NB4 (cell line): ENCODE results near the gene GALNT13.

ENCODE experiments used
- DNase-seq: peaks from one replicate; pipeline ENCODE4 v3.0.0; 2010; ENCODE audit warnings: low read depth
- H3K4me3 ChIP-seq: one replicate; pipeline ENCODE4 v1.5.1; 2011; ENCODE audit warnings: mild to moderate bottlenecking, low read depth, low read length, moderate library complexity
- CTCF ChIP-seq: IDR thresholded peaks from one replicate; pipeline ENCODE4 v1.5.1; 2012; ENCODE audit warnings: low read depth, low read length
- MAX ChIP-seq: IDR thresholded peaks from 2 replicates; pipeline ENCODE4 v1.6.1; 2011; ENCODE audit warnings: low read depth, low read length
- MYC ChIP-seq: IDR thresholded peaks from 2 replicates; pipeline ENCODE4 v1.6.1; 2011; ENCODE audit warnings: low read depth, low read length
- POLR2A ChIP-seq: IDR thresholded peaks from 2 replicates; pipeline ENCODE4 v1.6.1; 2011; ENCODE audit warnings: mild to moderate bottlenecking; ENCODE audit not compliant: insufficient read length; ENCODE audit errors: extremely low read depth

Gene GALNT13

GRCh38 chr2:154338352-154338967 is 466.7 kb downstream of the GALNT13 start:
- TF ChIP-seq MAX = no peak
- TF ChIP-seq MYC = no peak
- no peak for TF ChIP-seq CTCF
- no peak for TF ChIP-seq POLR2A
- no peak overlapping the region for H3K4me3 ChIP-seq
- DNase-seq = no peak

GRCh38 chr2:154343282-154343681 is 471.6 kb downstream of the GALNT13 start:
- TF ChIP-seq MYC = no peak
- no peak for TF ChIP-seq CTCF
- no peak for TF ChIP-seq MAX
- no peak for TF ChIP-seq POLR2A
- no peak overlapping the region for H3K4me3 ChIP-seq
- DNase-seq = no peak

- peak; percentile 1 for DNase-seq
- H3K4me3 ChIP-seq = no peak overlapping the region
- TF ChIP-seq MAX (no peak), POLR2A (no peak), CTCF (no peak), MYC (no peak)
Observed at GRCh38 chr2:154350911-154351310, 479.2 kb downstream of the GALNT13 start.

- TF ChIP-seq MYC (no peak), CTCF (no peak), POLR2A (no peak), MAX (no peak)
- H3K4me3 ChIP-seq = no peak overlapping the region
- DNase-seq = no peak
Observed at GRCh38 chr2:154361276-154361675, 489.6 kb downstream of the GALNT13 start.

- TF ChIP-seq MAX = no peak
- TF ChIP-seq POLR2A = no peak
- TF ChIP-seq MYC = no peak
- TF ChIP-seq CTCF = no peak
- no peak overlapping the region for H3K4me3 ChIP-seq
- no peak for DNase-seq
Observed at GRCh38 chr2:154368153-154368552, 496.4 kb downstream of the GALNT13 start.

GRCh38 chr2:154370873-154371272 is 499.2 kb downstream of the GALNT13 start:
- TF ChIP-seq CTCF (no peak), MYC (no peak), POLR2A (no peak), MAX (no peak)
- DNase-seq = no peak

More at GRCh38 chr2:154370873-154371272, 499.2 kb downstream of the GALNT13 start:
- no peak overlapping the region for H3K4me3 ChIP-seq
